GDM1 (cell line): ENCODE results near the gene DPM1.

ENCODE experiments used
- DNase-seq: peaks from one replicate; lab custom pipeline; 2025; lab: John Stamatoyannopoulos, UW

DPM1 gene

GRCh38 chr20:50930139-50930975 lies 28.0 kb downstream of the DPM1 start:
- no peak for DNase-seq

GRCh38 chr20:50929299-50930138 lies 28.8 kb downstream of the DPM1 start:
- peak; percentile 91 for DNase-seq

- no peak for DNase-seq
Measured at GRCh38 chr20:50928469-50928868, 29.9 kb downstream of the DPM1 start.

GRCh38 chr20:50926530-50926929 lies 31.8 kb downstream of the DPM1 start:
- DNase-seq, result no peak

GRCh38 chr20:50924261-50924920 lies 33.9 kb downstream of the DPM1 start:
- no peak for DNase-seq

- no peak for DNase-seq
Measured at GRCh38 chr20:50921803-50922501, 36.4 kb downstream of the DPM1 start.

GRCh38 chr20:50920997-50921396 lies 37.3 kb downstream of the DPM1 start:
- DNase-seq, result no peak

GRCh38 chr20:50919567-50919966 lies 38.8 kb downstream of the DPM1 start:
- no peak for DNase-seq

- DNase-seq, result no peak
Measured at GRCh38 chr20:50918403-50918802, 39.9 kb downstream of the DPM1 start.

GRCh38 chr20:50916934-50917333 lies 41.4 kb downstream of the DPM1 start:
- no peak for DNase-seq

- no peak for DNase-seq
Measured at GRCh38 chr20:50916257-50916656, 42.1 kb downstream of the DPM1 start.

GRCh38 chr20:50915424-50915823 lies 42.9 kb downstream of the DPM1 start:
- no peak for DNase-seq

- no peak for DNase-seq
Measured at GRCh38 chr20:50913690-50914375, 44.5 kb downstream of the DPM1 start.

GRCh38 chr20:50911716-50912115 lies 46.6 kb downstream of the DPM1 start:
- DNase-seq, result no peak

- no peak for DNase-seq
Measured at GRCh38 chr20:50911030-50911429, 47.3 kb downstream of the DPM1 start.

GRCh38 chr20:50909413-50909812 lies 48.9 kb downstream of the DPM1 start:
- DNase-seq, result no peak

- no peak for DNase-seq
Measured at GRCh38 chr20:50904067-50904570, 54.2 kb downstream of the DPM1 start.

GRCh38 chr20:50903353-50904051 lies 54.8 kb downstream of the DPM1 start:
- DNase-seq, result no peak

- DNase-seq, result no peak
Measured at GRCh38 chr20:50901301-50901700, 57.0 kb downstream of the DPM1 start.

GRCh38 chr20:50900261-50900660 lies 58.1 kb downstream of the DPM1 start:
- no peak for DNase-seq

- DNase-seq, result no peak
Measured at GRCh38 chr20:50898475-50898874, 59.9 kb downstream of the DPM1 start.
